Measurements from ENCODE around the gene COL20A1.

The COL20A1 gene

GRCh38 chr20:63261060-63261794, 31.8 kb upstream of the COL20A1 start:
- no peak for DNase-seq

DNA sequence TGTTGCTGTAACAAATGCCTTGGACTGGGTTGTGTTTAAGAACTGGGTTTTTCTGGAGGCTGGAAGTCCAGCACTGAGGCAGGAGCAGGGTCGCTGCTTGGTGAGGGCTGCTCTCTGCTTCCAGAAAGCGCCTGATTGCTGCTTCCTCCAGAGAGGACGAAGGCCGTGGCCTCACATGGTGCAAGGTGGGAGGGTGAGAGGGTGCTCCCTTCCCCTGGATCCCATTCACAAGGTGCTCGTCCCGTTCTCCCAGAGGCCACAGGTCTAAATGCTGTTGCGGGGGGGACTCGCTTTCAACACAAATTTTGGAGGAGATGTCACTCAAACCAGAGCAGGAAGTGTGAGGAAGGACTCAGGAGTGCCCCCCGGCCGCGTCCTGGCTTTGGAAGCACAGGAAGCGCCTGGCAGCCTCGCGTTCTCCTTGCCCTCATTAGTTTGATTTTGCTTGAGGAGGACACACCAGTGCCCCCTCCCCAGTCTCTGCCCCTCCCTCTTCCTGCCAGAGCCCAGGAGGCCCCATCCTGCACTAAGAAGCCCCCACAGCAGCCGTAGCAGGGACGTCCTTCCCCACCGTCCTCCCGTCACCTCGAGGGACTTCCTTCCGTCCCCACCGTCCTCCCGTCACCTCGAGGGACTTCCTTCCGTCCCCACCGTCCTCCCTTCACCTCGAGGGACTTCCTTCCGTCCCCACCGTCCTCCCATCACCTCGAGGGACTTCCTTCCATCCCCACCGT, 31.0 kb upstream of the COL20A1 start:
- no peak for DNase-seq

DNA sequence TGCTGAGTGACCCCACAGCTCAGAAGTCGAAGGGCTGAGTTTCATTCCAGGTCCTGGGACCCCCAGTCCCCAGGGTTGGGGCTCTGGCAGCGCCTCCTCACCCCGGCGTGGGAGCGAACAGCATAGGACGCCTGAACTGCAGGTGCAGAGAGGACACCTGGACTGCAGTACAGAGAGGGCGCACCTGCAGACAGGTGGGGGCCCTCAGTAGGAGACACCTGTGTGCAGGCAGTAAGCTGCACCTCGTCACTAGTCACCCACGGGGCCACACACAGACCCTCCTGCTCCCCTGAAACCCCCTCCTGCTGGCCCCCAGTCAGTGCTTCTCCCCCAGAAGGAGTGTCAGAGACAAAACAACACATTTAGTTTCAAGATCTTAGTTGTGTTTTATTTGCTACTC, 30.1 kb upstream of the COL20A1 start:
- no peak for DNase-seq

DNA sequence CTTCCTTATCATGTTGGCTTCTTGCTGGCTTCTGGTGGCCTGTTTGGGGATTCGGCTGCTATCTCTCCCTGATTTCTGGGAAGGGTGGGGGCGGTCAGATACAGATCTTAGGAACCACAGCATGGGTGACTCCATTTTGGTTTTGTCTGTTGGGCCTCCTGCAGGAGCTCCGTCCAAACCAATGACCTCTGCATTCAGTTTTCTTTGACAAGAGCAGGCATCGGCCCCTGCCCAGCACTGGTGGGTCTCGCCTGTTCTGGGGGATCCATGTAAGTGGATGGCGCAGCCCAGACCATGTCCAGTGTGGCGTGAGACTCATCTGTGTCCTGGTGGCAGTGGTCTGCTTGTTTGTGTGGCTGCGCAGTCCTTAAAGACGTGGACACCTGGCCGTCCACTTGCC, 29.0 kb upstream of the COL20A1 start:
- no peak for DNase-seq

GRCh38 chr20:63264519-63264918, 28.5 kb upstream of the COL20A1 start:
- DNase-seq = no peak

GRCh38 chr20:63265891-63266515, 27.0 kb upstream of the COL20A1 start:
- no peak for DNase-seq

DNA sequence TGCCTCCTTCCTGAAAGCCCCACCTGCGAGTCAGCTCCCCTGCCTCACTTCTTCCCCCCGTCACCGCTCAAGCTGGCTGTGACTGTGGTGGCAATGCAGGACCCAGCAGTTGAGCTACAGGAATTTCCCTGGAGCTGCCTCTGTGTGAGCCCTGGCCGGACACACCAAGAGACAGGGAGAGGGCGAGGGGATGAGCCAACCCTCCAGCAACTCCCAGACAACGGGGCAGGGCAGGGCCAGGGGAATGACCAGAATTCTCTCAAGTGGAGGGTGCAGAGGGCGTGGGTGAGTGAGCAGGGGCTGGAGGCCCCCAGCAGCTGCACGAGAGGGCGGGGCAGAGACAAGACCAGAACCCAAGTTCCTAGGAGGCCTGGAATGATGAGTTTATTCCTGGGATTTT, 25.3 kb upstream of the COL20A1 start:
- DNase-seq = no peak

DNA sequence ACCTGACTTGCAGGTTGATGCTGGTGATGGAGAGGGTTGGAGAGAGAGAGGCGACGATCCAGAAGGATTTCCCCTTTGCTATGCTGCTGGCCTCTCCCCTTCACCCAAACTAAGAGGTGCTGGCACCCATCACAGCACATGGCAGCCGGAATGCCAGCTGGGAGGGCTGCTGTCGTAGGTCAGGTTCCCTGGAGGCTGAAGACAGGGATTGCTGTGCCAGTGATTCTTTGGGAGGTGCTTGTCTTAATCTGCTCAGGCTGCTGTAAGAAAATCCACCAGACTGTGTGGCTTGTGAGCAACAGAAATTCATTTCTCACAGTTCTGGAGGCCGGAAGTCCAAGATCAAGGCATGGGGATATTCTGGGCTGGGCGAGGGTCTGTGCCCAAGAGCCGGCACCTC, 24.7 kb upstream of the COL20A1 start:
- DNase-seq = no peak

- DNase-seq = no peak
These were observed 24.1 kb upstream of the COL20A1 start for GRCh38 chr20:63268671-63269439.

DNA sequence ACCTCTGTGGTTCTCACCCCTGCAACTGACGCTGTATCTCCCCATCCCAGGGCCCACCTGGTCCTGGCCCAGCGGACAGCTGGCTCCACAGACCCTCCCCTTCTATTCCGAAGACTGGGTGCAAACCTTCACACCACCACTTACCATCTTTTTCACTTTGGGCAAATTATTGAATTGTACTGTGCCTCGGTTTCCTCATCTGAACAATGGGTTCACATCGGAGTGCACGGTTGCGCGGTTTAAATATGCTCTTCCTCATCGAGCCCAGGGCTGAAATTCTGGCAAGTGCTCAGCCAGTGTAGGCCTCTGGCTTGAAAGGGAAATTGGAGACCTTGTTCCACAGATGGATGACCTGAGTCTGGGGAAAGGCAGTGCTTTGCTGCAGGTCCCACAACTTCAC, 23.3 kb upstream of the COL20A1 start:
- no peak for DNase-seq

DNA sequence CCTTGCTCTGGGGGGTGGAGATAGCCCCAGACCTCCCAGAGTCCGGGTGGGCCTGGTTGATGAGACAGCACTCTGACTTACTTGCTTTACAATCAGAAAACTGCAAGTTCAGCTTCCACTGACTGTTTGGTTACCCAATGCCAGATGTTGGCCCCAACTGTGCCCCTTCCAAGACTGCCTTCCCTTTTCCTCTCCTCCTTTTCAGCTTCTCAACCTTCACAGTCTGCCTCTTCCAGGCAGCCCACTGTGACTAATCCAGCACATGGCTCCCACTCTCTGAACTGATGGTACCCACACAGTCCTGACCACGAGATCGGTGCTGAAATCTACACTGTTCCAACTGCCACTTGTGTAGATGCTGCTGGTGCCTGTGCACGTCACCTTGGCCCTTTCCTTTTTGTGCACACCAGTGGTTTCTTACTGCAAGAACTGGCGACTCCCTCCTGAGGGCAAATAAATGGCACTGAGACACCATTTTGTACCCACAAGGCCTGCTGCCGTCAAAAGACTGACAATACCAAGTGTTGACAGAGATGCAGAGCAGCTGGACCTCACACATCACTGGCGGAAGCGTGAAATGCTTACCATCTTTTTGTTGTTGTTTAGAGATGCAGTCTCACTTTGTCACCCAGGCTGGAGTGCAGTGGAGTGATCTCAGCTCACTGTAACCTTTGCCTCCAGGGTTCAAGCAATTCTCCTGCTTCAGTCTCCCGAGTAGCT, 22.2 kb upstream of the COL20A1 start:
- no peak for DNase-seq

- DNase-seq = peak; percentile 88 to 91
These were observed 20.6 kb upstream of the COL20A1 start, which contains the start of gene ARFGAP1 for GRCh38 chr20:63272105-63273058. ARFGAP1 (plus strand) TSS chr20:63272813; CDS start chr20:63275581, 2,768 bp downstream.

DNA sequence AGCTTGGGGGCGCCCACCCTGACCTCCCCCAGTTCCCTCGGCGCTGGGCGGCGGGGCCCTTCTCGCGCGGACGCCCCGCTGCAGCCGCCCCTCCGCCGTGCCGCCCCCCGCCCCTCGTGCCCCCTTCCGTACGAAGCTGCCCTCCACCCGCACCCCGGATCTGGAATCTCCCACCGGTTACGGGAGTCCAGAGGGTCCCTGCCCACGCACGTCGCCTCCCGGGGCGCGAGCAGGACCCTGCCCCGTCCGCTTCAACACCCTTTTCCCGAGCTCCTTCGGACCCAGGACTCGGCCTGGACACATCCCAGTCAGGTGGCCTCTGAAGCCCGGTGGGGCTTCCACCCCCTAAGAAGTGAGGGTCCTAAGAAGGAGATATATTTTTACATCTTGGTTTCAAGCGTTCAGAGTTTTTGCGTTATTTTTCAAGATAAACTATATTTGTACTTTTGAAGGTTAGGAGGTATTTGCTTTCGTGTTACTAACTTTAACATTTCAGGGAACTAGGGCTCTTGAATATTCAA, 19.9 kb upstream of the COL20A1 start:
- DNase-seq = no peak

DNA sequence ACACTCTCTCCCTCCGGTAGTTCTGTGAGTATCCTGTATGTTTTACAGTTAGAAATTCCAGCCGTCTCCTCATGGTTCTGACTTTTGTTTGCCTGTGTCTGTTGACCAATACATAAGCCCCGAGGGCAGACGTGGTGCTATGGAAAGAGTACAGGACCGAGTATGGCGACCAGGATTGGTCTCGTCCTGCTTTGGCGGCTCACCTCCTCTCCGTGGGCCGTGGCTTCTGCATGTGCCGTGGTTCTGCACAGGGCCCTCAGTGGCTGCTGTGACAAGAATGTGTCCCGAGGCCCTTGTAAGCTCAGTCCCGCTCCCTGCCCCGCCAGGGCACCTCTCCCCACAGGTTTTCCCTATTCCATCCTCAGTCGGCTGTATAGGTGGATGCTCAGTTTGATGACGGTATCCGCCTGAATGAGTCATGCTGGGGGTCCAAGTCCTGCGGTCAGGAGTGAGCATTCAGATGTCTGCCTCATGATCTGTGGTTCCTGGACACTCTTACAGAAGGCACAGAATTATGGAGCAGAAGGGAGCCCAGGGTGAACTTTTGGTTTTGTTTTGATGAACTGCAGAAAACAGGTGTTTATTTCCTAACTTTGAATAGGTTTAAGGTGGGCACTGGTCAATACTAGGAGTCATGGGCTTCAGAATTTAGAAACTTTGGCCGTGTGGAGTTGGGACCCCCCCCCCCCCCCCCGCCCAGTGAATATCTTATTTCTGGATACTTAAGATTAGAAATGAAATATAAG, 19.2 kb upstream of the COL20A1 start:
- DNase-seq = no peak

DNA sequence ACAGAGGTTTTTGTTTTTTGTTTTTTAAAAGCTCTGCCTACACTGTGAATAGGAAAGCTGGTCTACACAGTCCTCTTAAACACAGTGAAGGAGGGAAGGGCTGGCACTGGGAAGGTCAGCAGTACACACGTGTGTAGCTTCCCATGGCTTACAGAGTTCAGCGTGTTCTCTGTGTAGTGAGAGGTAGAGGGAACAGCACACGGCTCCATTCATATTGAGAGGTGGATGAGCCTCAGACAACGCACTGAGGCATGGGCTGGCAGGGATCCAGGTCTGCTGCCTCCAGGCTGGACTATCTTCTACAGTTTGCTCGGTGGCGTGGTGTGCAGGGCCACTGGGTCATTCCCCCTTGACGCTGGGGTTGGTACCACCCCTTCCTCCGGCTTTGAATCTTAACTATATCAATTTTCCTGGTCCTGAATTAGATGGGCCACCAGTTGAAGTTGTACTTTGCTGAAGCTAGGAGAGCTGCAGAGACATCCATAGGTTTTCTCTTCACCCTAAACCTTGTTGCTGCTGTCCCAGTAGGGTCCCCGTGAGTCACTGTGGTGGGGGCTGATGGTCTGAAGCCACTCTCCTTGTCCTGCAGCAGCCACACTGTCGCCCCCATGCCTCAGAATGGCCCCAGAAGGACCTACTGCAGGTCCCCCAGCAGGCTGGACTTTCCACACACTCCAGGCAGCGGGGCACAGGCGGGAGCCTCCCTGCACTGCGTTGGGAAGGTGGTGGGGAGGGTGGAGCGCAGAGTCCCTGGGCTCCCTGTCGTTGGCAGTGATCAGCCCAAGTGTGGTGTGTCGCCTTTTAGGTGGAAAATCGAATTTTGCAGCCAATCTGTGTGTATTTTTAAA, 18.4 kb upstream of the COL20A1 start:
- DNase-seq = no peak

- DNase-seq = no peak
These were observed 17.2 kb upstream of the COL20A1 start for GRCh38 chr20:63275825-63276224.

- DNase-seq = no peak
These were observed 16.0 kb upstream of the COL20A1 start for GRCh38 chr20:63276956-63277355.

GRCh38 chr20:63277466-63278272, 15.3 kb upstream of the COL20A1 start:
- DNase-seq = no peak

Measured in NCI-H1930 (cell line).